GM18867 (cell line): ENCODE results near the gene POU1F1.
"Not testable (repeated sequence)": the region's sequence is repeated elsewhere in the genome, so short reads cannot be mapped to it uniquely, and the experiment has no call there.

Experiments
- ATAC-seq: cut with Tn5 transposase; IDR thresholded peaks from one replicate; pipeline ENCODE4 v1.9.1; 2021; ENCODE audit warnings: mild to moderate bottlenecking, moderate library complexity; ENCODE audit not compliant: unreplicated experiment

Gene POU1F1, protein sequence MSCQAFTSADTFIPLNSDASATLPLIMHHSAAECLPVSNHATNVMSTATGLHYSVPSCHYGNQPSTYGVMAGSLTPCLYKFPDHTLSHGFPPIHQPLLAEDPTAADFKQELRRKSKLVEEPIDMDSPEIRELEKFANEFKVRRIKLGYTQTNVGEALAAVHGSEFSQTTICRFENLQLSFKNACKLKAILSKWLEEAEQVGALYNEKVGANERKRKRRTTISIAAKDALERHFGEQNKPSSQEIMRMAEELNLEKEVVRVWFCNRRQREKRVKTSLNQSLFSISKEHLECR

GRCh38 chr3:87276484-87276883 lies at the start of gene POU1F1:
Gene POU1F1 (minus strand): TSS chr3:87276584. CDS start chr3:87276462, 122 bp downstream.
- no peak for ATAC-seq

DNA sequence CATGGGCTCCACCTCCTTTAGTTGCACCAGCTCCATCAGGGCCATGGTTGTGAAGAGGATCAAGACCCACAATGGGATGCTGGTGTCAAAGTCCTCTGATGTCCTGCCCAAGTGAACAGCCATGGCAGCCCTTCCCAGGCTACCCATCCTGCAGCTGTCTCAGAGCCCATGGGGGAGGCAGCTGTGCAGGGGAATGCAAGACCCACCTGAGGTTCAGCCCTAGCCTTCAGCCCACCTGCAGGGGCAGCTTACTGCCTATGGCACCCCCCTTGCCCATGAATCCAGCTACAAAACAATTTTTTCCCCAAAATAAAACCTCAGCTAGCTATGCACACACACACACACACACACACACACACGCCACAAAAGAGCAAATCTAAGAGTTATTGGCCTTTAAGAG lies 48.2 kb upstream of the POU1F1 start:
- no peak for ATAC-seq

- ATAC-seq: no peak
Measured at GRCh38 chr3:87320756-87321626, 44.6 kb upstream of the POU1F1 start.

DNA sequence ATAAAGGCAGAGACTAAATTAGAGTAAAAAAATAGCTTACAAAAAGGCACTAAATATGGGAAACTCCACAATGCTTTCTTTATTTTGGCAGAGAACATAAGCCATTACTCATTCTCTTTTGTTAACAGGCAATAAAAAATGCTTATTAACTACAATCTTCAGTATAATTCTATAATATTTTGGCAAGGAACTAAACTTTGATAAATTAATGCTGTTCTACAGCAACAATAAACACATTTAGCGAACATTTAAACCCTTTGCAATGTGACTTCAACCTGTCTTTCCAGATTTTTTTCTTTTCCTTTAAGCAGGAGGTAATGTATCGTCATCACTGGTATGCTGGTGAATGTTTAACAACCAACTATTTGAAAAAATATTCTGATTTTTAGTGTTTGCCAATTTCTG lies 42.2 kb upstream of the POU1F1 start:
- ATAC-seq: no peak

DNA sequence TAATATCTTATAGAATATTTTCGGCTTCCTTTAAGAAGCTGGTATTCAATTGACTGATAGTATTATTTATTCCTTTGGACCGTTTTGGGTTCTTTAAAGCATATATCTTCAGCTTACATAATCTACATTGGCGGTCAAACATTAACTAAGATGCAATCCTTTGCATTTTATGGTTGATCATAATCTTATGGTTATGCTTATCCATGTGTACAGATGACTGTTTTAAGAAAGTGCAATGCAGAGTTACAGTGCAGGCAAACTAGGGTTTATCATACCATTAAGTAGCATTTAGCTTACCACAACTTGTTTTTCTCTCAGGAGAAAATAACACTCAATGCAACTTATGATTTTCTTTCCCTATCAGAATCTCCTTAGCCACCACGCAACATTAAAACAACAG lies 41.4 kb upstream of the POU1F1 start:
- ATAC-seq: no peak

GRCh38 chr3:87313641-87314040 lies 37.3 kb upstream of the POU1F1 start:
- no peak for ATAC-seq

DNA sequence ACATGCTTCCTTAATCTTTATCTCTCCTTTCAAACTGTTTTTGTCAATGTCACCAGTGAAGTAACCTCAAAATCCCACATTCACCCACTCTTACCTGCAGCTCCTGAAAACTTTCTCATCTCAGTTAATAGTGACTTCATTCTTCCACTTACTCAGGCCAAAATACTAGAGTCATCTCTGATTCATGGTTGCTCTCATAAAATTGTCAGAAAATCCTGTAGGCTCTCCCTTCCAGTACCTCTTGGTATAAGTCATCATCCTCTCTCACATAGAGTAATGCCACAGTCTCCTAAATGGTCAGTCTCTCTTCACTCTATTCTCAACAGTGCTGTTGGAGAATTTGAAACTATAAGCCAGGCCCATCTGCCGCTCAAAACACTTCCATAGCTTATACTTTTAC lies 34.9 kb upstream of the POU1F1 start:
- ATAC-seq: no peak

- ATAC-seq: no peak
Measured at GRCh38 chr3:87309601-87310000, 33.2 kb upstream of the POU1F1 start.

DNA sequence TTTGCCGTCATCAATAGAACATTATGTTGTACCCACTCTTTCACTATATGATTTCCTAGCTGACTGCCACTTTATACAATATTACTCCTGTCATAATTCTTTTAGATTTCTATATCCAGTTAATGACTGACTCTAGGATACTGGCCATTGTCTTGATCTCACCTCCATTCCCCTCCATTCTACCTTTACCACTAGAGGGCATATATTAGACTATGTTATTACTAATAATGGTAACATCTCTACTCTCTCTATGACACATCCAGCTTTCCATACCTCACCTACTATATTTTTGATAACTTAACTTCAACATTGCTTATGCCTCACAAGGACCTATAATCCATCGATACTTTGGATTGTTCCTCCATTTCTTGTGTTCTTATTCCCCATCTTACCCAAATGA lies 31.4 kb upstream of the POU1F1 start:
- ATAC-seq: peak; percentile 81

- ATAC-seq: no peak
Measured at GRCh38 chr3:87305517-87305916, 29.1 kb upstream of the POU1F1 start.

GRCh38 chr3:87305031-87305430 lies 28.6 kb upstream of the POU1F1 start:
- ATAC-seq: not testable (repeated sequence)

GRCh38 chr3:87298111-87298718 lies 21.8 kb upstream of the POU1F1 start:
- peak; percentile 90 for ATAC-seq

GRCh38 chr3:87288446-87288845 lies 12.1 kb upstream of the POU1F1 start:
- ATAC-seq: no peak

- no peak for ATAC-seq
Measured at GRCh38 chr3:87287011-87287410, 10.6 kb upstream of the POU1F1 start.

GRCh38 chr3:87272718-87273341 lies 3.6 kb downstream of the POU1F1 start:
- ATAC-seq: peak; percentile 95

- no peak for ATAC-seq
Measured at GRCh38 chr3:87270908-87271700, 5.3 kb downstream of the POU1F1 start.

GRCh38 chr3:87269723-87270122 lies 6.7 kb downstream of the POU1F1 start:
- no peak for ATAC-seq

DNA sequence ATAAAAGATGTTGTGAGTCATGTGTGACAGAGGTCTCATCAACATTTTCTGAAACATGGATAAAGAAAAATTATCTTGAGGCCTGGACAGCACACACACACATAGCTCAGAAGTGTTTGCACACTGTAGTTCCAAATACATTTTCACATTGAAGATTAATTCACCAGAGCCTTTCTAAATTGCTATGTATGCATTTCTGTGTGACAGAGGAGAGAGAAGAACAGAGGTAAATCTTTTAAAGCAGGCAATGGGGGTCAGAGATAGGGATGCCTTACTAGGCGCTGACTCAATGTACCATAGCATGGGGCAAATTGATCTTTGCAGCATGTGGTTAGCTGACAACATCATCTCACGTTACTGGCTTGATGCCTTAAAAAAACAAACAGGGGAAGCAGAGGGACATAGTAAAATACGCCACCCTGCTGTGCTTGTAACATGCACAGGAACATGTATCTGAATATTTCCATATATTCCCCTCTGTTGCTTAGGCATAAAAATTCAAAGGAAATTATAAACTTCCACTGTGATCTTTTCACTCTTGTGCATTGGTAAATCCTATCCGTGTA lies 7.7 kb downstream of the POU1F1 start:
- no peak for ATAC-seq

GRCh38 chr3:87267953-87268645 lies 8.3 kb downstream of the POU1F1 start:
- no peak for ATAC-seq

DNA sequence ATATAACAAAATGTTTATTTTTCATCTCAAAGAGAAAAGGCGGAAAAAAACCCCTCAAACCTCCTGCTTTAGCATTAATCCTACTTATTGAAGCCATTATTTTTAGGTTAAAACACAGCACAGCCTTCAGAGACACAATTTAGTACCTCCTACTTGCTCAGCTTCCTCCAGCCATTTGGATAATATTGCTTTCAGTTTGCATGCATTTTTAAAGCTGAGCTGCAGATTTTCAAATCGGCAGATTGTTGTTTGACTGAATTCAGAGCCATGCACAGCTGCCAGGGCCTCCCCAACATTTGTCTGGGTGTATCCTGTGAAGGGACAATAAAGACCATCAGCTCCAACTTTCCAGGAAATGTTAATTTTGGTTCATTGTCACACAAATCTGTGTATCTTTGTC lies 14.5 kb downstream of the POU1F1 start:
- no peak for ATAC-seq
